HepG2 (cell line): ENCODE measurements around the gene GMPPA. TPM values are rescaled to one million over a fixed set of nuclear protein-coding genes. Genes with fewer than 3 reads are reported as not detected.

Source experiments
- ATAC-seq: fragments of 200-7000 bp; cut with Tn5 transposase; 3 replicates; pipeline ENCODE4 v1.9.1; 2020; ENCODE audit warnings: mild to moderate bottlenecking, moderate library complexity
- BruUV-seq: library from RNA; stranded (reverse); fragments of 400-500 nt; replicated peaks from 2 replicates; lab custom pipeline; 2021; lab: Mats Ljungman, UMichigan
- CTCF ChIA-PET: fragments of 300-600 bp; formaldehyde crosslinking; extraction: SDS; loops from one replicate; lab custom pipeline; 2021; ENCODE audit warnings: low total read pairs, inconsistent platforms, low intra/inter-chr PET ratio; lab: Yijun Ruan, JAX
- POLR2A ChIA-PET: fragments of 350-600 bp; sonication (Branson Sonifier 250); formaldehyde crosslinking; loops from one replicate; lab custom pipeline; 2020; ENCODE audit warnings: antibody characterized with exemption, inconsistent platforms; lab: Yijun Ruan, JAX
- DNase-seq: peaks from one replicate; pipeline ENCODE4 v3.0.0-alpha.2; 2015; ENCODE audit warnings: low spot score
- FAIRE-seq: peaks from 3 replicates; lab custom pipeline; 2011; peaks lifted over from hg19 to GRCh38; lab: Jason Lieb, UNC
- H2AFZ ChIP-seq: one replicate; pipeline ENCODE4 v1.6.1; 2011; ENCODE audit warnings: low read length, inconsistent platforms
- H3K27ac ChIP-seq: fragments of 300-600 bp; 3 replicates; pipeline ENCODE4 v1.8.0; 2011; ENCODE audit warnings: mixed run types, mild to moderate bottlenecking, mixed read lengths, low read length, inconsistent platforms; ENCODE audit not compliant: insufficient read depth; ENCODE audit errors: extremely low read length
- H3K27me3 ChIP-seq, 2 experiments: fragments of 200-600 bp in 1 of 2; 2 replicates in 1 of 2; 3 replicates in 1 of 2; pipeline versions ENCODE4 v1.6.0 to v1.8.0; 2011; ENCODE audit warnings: low read length in 2 of 2, mild to moderate bottlenecking in 2 of 2, moderate library complexity in 2 of 2, inconsistent platforms in 1 of 2; ENCODE audit not compliant: insufficient read depth in 2 of 2, control insufficient read depth in 1 of 2
- H3K36me3 ChIP-seq, 2 experiments: fragments of 200-600 bp in 1 of 2; replicated peaks in 1 of 2; 2 replicates in 1 of 2; 3 replicates in 1 of 2; pipeline versions ENCODE4 v1.5.1 to v1.8.0; 2011; ENCODE audit warnings: low read length in 2 of 2, inconsistent platforms in 1 of 2; ENCODE audit not compliant: insufficient read depth in 2 of 2, control insufficient read depth in 1 of 2
- H3K4me1 ChIP-seq: 2 replicates; pipeline ENCODE4 v1.5.1; 2012; ENCODE audit warnings: low read length, inconsistent platforms; ENCODE audit not compliant: insufficient read depth
- H3K4me2 ChIP-seq: 2 replicates; pipeline ENCODE4 v1.6.0; 2011; ENCODE audit warnings: low read depth, low read length, inconsistent platforms
- H3K4me3 ChIP-seq, 3 experiments: fragments of 200-600 bp in 1 of 3; sonication (generic), shearing (Covaris generic) in 1 of 3; replicated peaks in 1 of 3; 2 replicates each; pipeline ENCODE4 v1.5.1; 2011 to 2016; ENCODE audit warnings: low read length in 3 of 3, inconsistent platforms in 2 of 3, low read depth in 2 of 3, mild to moderate bottlenecking in 2 of 3, control low read depth in 1 of 3, mixed read lengths in 1 of 3; ENCODE audit not compliant: insufficient read depth in 1 of 3
- H3K79me2 ChIP-seq: one replicate; pipeline ENCODE4 v1.6.1; 2011; ENCODE audit warnings: low read length, inconsistent platforms; ENCODE audit not compliant: insufficient read depth
- H3K9ac ChIP-seq: 2 replicates; pipeline ENCODE4 v1.6.0; 2011; ENCODE audit warnings: mild to moderate bottlenecking, low read depth, low read length, inconsistent platforms; ENCODE audit not compliant: insufficient read depth
- H3K9me3 ChIP-seq: 2 replicates; pipeline ENCODE4 v1.5.1; 2012; ENCODE audit warnings: mild to moderate bottlenecking, low read length
- H4K20me1 ChIP-seq: 2 replicates; pipeline ENCODE4 v1.6.0; 2011; ENCODE audit warnings: inconsistent platforms, mild to moderate bottlenecking, low read length, moderate library complexity; ENCODE audit not compliant: insufficient read depth
- GLMP ChIP-seq: sonication (generic); formaldehyde crosslinking; IDR thresholded peaks from 2 replicates; pipeline ENCODE4 v1.9.0; 2021; ENCODE audit warnings: missing genetic modification reagents, mild to moderate bottlenecking, borderline replicate concordance
- IRX3 ChIP-seq: sonication (generic); formaldehyde crosslinking; IDR thresholded peaks from 2 replicates; pipeline ENCODE4 v1.8.1; 2023; ENCODE audit warnings: mild to moderate bottlenecking, low read depth, missing genetic modification reagents, borderline replicate concordance
- KLF6 ChIP-seq: IDR thresholded peaks from 2 replicates; pipeline ENCODE4 v1.8.0; 2016; ENCODE audit warnings: missing biosample characterization, missing genetic modification reagents
- LBX2 ChIP-seq: sonication (generic); formaldehyde crosslinking; IDR thresholded peaks from 2 replicates; pipeline ENCODE4 v1.5.0; 2020; ENCODE audit warnings: missing genetic modification reagents, mild to moderate bottlenecking, borderline replicate concordance
- MXD1 ChIP-seq: sonication (generic); formaldehyde crosslinking; IDR thresholded peaks from 2 replicates; pipeline ENCODE4 v1.4.0; 2020; ENCODE audit warnings: mild to moderate bottlenecking, missing genetic modification reagents
- REPIN1 ChIP-seq: sonication (generic); formaldehyde crosslinking; IDR thresholded peaks from 2 replicates; pipeline ENCODE4 v1.8.0; 2022; ENCODE audit warnings: missing genetic modification reagents, low read depth, mild to moderate bottlenecking, borderline replicate concordance
- SMAD9 ChIP-seq: sonication (generic); formaldehyde crosslinking; IDR thresholded peaks from 2 replicates; pipeline ENCODE4 v1.5.1; 2020; ENCODE audit warnings: mild to moderate bottlenecking, missing genetic modification reagents
- SRSF4 ChIP-seq: fragments of 200-400 bp; formaldehyde crosslinking; IDR thresholded peaks from one replicate; pipeline ENCODE4 v1.6.1; 2018; ENCODE audit warnings: mild to moderate bottlenecking, low read depth, low read length, moderate library complexity; ENCODE audit not compliant: poor library complexity, severe bottlenecking
- TBP ChIP-seq: sonication (generic); formaldehyde crosslinking; IDR thresholded peaks from 2 replicates; pipeline ENCODE4 v1.5.0; 2020; ENCODE audit warnings: missing genetic modification reagents
- TFAP4 ChIP-seq: sonication (generic); IDR thresholded peaks from 2 replicates; pipeline ENCODE4 v1.6.1; 2016; ENCODE audit warnings: low read depth, borderline replicate concordance
- ZBTB42 ChIP-seq: sonication (generic); formaldehyde crosslinking; IDR thresholded peaks from 2 replicates; pipeline ENCODE4 v1.5.0; 2020; ENCODE audit warnings: mild to moderate bottlenecking, missing genetic modification reagents
- ZNF431 ChIP-seq: sonication (generic); formaldehyde crosslinking; IDR thresholded peaks from 2 replicates; pipeline ENCODE4 v1.9.0; 2022; ENCODE audit warnings: missing genetic modification reagents, low read depth, mild to moderate bottlenecking, borderline replicate concordance
- WGBS: methylation state at CpG from one replicate; pipeline ENCODE4 v1.1.6; 2017; ENCODE audit warnings: low lambda C conversion rate; 5-methylcytosine and 5-hydroxymethylcytosine counted together
- in situ Hi-C: cut with HindIII; loops from 2 replicates; pipeline ENCODE4 v1.10.0; 2017; ENCODE audit warnings: low pct_unique_long_range_greater_than_20kb; ENCODE audit not compliant: extremely low pct_ligation_motif_present
- intact Hi-C: fragments of 100-400 bp; cut with micrococcal nuclease; formaldehyde crosslinking; loops from one replicate; pipeline ENCODE4 v1.10.0; 2022; ENCODE audit not compliant: unreplicated experiment
- polyA plus RNA-seq, 8 experiments: library from polyadenylated mRNA; depleted of rRNA in 3 of 8; stranded (reverse) in 7 of 8; unstranded in 1 of 8; fragments of >200 nt; fragmentation: Illumina TruSeq in 4 of 8; extraction: Trizol in 4 of 8; gene quantifications; 2 replicates each; pipeline versions ENCODE4 v1.2.1 to v1.2.3, GENCODE V29; 2011 to 2016; ENCODE audit warnings: low read depth in 4 of 8, missing spikeins in 1 of 8, mixed read lengths in 1 of 8; ENCODE audit not compliant: insufficient read depth in 1 of 8
- total RNA-seq, 5 experiments: library from RNA; depleted of rRNA; stranded (reverse); fragments of >200 nt; fragmentation: Illumina TruSeq; extraction: Trizol; gene quantifications; 2 replicates each; pipeline ENCODE4 v1.2.3, GENCODE V29; 2016; ENCODE audit warnings: low read depth in 1 of 5

Gene GMPPA
- total and polyA plus RNA-seq, 2 of the 13 experiments (the other 11 are each of a cell fraction or from before 2014, with no cell fraction given), result 81.1 to 106 TPM

- in situ Hi-C loops, result loop anchor here (10.0 kb wide), 1 partner anchor 54 kb away; no protein-coding TSS in a partner anchor
- no peak overlapping the region for H3K4me2 ChIP-seq
- H3K27ac ChIP-seq, result no peak overlapping the region
- H2AFZ ChIP-seq, result no peak overlapping the region
- FAIRE-seq, result no peak
- no peaks in the 10 kb centered on the region for H3K4me1 ChIP-seq
- no peaks in the 10 kb centered on the region for H3K9me3 ChIP-seq
- 37% methylated on average over 4 of the region's 4 CpGs for WGBS
- no peak overlapping the region for H3K4me3 ChIP-seq
- no peak for ATAC-seq
- CTCF ChIA-PET, result no interaction called here
- H4K20me1 ChIP-seq, result no peaks in the 10 kb centered on the region
- no TSS peak for BruUV-seq
- DNase-seq, result no peak
- H3K36me3 ChIP-seq, result no peaks in the 10 kb centered on the region
- H3K79me2 ChIP-seq, result no peaks in the 10 kb centered on the region
- no peak overlapping the region for H3K9ac ChIP-seq
- POLR2A ChIA-PET, result no interaction called here
- peaks cover 14 to 93% of the 10 kb centered on the region in 2 experiments; a peak in 4 of 5 replicates for H3K27me3 ChIP-seq
- TF ChIP-seq SRSF4 (no peak), GLMP (CRISPR knock-in tag) (no peak), REPIN1 (CRISPR knock-in tag) (no peak), LBX2 (CRISPR knock-in tag) (no peak), TFAP4 (no peak), TBP (CRISPR knock-in tag) (no peak), SMAD9 (CRISPR knock-in tag) (no peak), IRX3 (CRISPR knock-in tag) (no peak), KLF6 (no peak), MXD1 (CRISPR knock-in tag) (no peak), ZNF431 (no peak), ZBTB42 (CRISPR knock-in tag) (no peak)
- intact Hi-C loops, result no loop called here
These were observed 28.3 kb upstream of the GMPPA start for GRCh38 chr2:219470429-219470828.
